Transverse colon (tissue), 3 donors: ENCODE results near the gene MX2.

Experiments used
- CTCF ChIP-seq, 5 experiments: fragments of 200-600 bp in 3 of 5; fragments of 450-650 bp in 2 of 5; sonication (generic) in 3 of 5; IDR thresholded peaks; 1 replicate in 2 of 5; 2 replicates in 3 of 5; pipeline ENCODE4 v1.5.1; 2016 to 2017; ENCODE audit warnings: antibody characterized with exemption in 5 of 5, inconsistent platforms in 3 of 5, mild to moderate bottlenecking in 2 of 5, moderate library complexity in 1 of 5
- EP300 ChIP-seq: sonication (generic); formaldehyde crosslinking; IDR thresholded peaks from one replicate; pipeline ENCODE4 v1.6.1; 2017; ENCODE audit warnings: antibody characterized with exemption, low read depth
- POLR2A ChIP-seq: fragments of 450-650 bp; IDR thresholded peaks from one replicate; pipeline ENCODE4 v1.6.1; 2016; ENCODE audit warnings: antibody characterized with exemption, mild to moderate bottlenecking, moderate library complexity

DNA sequence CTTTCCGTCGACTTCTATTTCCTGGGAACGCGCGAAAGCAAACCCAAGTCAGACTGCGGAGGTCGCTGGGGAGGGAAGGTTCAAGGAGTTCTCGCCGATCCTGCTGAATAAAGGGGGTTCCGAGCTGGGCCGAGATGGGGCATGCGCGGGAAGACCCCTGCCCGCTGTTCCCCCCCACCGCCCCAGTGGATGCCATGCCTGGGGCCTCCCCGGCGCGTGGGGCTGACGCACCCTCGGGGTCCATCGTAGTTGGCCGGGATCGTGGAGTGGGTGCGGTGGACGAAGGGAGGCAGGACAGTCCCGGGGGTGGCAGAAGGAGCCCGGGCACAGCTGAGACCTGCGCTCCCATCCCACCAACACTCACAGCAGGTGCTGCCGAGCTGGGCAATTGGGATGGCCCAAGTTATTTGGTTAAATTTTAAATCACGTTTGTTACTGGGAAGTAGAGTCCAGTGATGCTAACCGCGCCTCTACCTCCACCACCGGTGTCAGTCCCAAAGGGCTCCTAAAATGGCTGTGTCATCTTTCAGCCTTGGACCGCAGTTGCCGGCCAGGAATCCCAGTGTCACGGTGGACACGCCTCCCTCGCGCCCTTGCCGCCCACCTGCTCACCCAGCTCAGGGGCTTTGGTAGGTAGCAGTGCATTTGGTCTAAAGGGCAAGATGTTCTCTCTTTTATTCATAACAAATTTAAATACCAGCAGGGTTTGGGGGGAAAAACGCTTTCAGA lies 65.0 kb downstream of the MX2 start:
- TF ChIP-seq EP300 (no peak), POLR2A (no peak), CTCF (IDR thresholded peaks at IDR 0.05) (no peak)
